NCI-H2227 (cell line): ENCODE data around the gene DHH.
"Not testable (repeated sequence)": the region's sequence is repeated elsewhere in the genome, so short reads cannot be mapped to it uniquely, and the experiment has no call there.

Experiments used
- DNase-seq: peaks from one replicate; lab custom pipeline; 2025; ENCODE audit not compliant: unreplicated experiment; lab: John Stamatoyannopoulos, UW

Gene DHH

DNA sequence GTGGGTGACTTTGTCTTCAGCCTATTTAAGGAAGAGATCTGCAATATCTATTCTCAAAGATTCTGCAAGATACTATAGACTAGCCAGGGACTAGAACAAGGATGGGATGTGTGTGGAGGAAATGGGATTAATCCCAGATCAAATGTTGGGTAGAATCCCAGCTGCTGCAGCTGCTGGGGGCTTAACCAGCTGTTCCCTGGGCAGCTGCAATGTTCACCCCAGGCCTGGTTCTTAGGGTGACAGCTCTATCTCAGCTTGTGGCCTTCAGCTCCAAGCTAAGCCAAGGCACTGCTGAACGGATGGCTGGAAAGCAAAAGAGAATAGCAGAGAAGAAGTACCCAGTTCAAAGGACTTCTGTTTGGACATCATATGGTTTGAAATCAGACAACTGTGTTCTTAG lies 14.8 kb downstream of the DHH start:
- no peak for DNase-seq

DNA sequence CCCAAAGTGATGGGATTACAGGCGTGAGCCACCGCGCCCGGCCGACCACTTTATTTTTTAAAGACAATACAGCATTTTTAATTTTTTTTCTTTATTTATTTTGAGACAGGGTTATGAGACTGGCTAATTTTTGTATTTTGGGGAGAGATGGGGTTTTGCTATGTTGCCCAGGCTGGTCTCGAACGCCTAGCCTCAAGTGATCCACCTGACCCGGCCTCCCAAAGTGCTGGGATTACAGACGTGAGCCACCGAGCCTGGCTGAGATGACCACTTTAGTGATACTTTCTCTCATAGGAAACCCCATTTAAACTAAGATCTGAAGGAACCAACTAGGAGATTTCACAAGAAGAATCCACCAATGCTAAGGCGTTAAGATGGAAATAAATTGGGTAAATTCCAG lies 23.6 kb downstream of the DHH start:
- DNase-seq: no peak

DNA sequence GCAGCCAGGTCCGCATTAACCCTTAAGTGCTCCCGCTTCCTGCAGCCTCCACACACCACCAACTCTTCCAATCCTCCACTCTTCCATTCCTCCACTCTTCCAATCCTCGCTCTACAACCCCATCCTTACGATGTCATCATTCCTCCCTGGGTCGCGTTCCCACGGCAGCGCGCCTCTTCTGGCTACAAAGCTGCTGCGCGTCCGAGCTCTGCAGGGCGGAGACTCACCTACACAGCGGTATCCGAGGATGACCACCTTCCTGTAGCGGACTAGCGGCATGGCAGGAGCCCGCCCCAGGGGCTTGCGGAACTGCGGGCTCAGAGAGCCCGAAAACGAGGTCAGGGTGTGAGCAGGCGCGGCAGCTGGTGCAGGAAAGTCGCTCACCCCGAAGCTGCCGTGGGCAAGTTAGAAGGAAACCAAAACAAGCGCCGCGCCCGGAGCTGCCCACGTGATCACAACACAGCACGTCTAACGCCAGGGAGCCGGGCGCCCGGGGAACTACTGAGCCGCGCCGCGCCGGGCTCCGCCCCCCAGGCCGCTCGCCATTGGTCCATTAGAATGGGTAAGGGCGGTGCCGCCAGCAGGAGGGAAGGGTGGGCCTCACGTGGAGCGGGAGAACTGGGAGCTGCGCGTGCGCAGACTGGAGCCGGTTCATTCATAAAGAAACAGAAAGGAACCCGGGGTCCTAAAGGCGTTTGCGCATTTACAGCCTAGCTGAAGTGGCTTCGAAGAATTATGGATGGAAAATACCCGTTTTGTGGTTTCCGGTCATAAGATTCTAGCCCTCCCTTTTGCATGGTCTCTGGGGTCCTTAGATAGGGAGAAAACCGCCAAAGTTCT lies 24.9 kb downstream of the DHH start, which contains the start of gene RHEBL1:
Gene RHEBL1 (minus strand): TSS at position 473 of the 840 bp plus-strand sequence. CDS start 194 bp downstream, at position 279.
- DNase-seq: peak; percentile 95

DNA sequence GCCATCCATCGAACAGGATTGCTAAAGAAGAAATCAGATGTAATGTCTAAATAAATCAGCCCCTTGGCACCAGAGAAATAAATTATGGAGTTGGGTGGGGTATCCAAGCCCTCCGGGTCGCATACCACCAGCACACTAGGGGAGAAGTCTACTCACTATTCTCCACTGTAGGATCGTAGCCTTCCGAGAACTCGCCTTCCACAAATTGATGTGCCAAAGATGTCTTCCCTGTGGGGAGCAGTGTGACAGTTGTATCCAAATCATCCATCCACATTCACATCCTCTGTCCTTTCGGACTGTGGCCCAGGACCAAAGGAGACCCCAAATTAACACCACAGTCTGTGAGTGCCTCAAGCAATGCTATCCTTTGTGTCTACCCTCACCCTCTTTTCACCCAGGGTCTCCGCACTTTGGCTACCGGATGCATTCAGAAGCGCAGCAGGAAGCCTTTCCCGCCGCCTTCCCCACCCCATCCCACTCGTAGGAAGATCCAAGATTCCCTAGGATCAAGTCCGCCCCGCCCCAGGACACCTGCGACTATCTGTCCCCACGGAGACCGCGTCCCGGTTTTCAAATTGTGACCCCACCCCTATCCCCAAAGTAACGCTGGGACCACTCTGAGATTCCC lies 25.6 kb downstream of the DHH start:
- DNase-seq: peak; percentile 25

DNA sequence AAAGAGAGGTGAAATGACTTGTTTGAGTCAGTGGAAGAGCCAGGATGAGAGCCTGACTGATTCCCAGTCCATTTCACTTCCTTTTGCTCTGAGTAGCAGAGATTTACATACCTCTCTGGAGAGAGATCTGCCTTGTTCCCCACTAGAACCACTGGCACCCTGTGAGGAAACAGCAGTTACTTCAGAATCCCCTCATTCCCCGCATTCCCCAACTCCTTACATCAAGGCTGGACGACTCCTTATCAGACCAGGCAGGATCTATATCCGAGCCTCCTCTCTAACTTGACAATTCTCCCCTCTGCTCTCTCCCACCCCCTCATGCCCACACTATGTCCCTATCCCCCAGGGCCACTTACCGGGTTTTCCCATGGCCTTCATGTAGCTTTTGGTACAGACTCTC lies 28.5 kb downstream of the DHH start:
- DNase-seq: no peak

DNA sequence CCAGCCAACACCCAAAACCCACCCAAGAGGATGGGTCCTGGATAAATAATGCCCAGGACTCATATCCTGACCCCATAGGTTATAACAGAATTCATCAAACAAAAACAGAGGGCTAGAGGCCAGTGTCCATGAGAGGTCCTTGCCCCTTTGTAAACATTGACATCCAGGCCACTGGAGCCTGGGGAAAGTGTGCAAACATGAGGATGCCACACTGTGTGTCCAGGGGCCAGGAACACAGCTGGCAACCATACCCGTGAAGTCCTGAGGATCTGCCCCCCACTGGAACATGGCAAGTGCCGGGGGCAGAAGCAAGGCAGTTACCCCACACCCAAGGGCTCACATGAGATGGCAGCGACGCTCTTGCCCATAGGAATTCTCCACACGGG lies 29.8 kb downstream of the DHH start:
- no peak for DNase-seq

DNA sequence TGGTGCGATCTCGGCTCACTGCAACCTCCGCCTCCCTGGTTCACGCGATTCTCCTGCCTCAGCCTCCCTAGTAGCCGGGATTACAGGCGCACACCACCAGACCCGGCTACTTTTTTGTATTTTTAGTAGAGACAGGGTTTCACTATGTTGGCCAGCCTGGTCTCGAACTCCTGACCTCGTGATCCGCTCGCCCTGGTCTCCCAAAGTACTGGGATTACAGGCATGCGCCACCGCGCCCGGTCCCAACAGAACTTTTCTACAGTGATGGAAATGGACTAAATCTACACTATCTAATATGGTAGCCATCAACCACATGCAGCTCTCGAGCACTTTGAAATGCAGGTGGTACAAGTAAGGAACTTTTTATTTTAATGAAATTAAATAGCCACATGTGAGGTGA lies 32.7 kb downstream of the DHH start:
- DNase-seq: not testable (repeated sequence)

DNA sequence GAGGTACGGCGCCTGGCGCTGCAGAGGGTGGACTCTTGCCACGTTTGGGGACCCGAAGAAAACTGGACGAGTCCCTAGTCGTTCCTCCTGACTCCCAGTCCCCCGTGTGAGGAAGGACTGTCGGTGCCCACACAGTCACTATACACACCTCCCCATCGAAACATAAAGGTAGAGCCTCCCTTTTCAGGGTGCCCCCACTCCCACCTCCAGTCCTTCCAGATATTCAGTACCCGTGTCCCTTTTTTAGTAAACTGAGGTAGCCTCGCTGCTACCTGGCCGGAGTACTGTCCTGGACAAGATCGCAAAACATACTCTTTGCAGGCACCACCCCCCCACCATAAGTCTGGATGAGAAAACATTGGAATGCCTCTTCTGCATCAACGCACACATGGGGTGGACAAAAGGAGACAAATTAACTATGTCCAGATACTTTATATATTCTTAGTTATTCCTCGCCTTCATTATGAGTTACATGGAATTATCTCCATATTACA lies 33.4 kb downstream of the DHH start:
- DNase-seq: no peak

DNA sequence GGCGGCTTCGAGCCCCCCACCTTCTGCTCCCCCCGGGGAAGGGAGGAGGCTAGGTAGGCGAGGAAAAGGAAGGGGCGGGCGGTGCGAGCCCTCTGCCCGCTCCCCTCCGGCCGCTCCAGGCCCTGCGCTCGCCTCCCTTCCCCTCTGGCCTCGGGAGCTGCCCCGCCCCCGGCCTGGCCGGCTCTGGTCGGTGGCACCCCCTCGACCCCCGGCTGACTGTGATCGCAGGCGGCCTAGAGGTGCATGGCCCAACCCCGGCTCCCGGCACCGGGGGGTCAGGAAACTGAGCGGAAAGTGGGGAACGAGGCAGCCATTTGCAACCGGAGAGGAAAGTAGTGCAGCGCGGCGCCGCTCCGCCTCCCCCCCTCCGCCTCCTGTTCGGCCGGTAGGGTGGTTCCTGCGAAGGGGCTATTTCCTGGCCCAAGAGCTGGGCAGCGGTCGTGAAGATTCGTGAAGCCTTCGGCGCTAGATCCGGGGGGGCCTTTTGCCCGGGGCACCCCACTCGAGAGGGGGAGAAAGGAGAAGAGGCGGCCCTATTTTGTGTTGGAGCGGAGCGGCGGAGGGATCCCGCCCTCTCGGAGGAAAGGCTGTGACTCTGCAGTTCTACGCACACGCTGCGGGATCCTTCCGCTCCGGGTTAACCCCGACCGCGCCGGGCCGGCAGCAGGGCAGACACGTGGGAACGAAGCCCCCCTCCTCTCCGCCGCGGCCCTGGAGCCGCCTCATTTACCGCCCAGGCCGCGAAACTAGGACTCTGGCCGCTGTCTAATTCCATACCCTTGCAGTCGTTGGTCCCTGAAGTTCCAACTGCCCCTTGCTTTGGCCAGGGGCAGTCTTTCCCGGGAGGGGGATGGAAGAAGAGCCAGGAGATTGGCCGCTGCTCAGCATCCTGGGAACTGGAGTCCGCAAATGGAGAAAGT lies 34.1 kb downstream of the DHH start, which contains the start of gene KMT2D:
Gene KMT2D (minus strand): TSS at position 558 of the 920 bp plus-strand sequence. CDS start 5,470 bp downstream, outside the sequence.
- peak; percentile 92 for DNase-seq

DNA sequence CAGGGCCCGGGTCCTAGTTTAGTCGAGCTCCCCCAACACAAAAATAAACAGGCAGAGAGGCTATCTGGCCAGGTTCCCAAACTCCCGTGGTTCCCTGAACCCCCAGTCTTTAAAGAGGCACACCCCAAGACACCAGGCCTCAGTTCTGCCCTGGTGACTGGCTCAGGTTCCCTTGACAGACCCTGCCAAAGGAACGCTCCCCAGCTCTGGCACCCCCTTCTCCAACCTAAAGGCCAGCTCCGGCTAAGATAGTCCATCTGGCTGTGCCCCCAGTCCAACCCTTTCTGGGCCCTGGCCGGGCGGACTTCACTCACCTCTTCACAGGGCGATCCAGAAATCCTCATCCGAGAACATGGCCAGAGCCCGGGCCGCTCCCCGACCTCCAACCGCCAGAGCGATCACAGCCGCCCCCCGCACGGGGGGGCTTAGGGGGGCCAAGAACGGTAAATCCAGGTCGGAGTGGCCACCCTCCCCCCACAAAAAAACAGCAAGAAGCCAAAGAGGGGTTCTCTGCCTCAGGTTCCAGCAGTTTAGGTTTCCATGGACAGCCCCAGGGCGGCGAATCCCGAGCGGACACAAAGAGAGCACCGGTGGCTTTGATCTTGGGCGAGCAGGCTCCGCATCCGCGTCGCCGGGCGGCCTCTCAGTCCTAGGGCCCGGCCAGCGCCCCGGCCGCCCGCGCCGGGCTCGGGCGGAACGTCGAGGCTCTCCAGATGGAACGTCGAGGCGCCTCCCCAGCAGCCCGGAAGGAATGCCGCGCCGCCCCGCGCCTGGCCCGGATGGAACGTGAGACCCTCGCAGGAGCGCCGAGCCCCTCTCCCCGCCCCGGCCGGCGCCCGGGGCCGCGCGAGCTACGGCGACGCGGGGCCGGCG lies 35.1 kb downstream of the DHH start:
- DNase-seq: no peak

DNA sequence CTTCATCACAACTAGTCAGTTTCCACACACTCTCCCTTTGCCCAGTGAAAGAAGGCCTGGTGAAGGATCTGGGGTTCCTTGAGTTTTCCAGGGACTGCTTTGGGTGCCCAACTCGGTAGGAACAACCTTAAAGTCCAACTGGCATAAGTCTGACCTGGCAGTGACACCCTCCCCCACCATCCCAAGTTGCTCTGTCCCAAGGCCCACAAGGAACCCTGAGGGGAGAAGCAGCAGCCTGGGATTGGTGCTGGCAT lies 35.6 kb downstream of the DHH start:
- DNase-seq: no peak

DNA sequence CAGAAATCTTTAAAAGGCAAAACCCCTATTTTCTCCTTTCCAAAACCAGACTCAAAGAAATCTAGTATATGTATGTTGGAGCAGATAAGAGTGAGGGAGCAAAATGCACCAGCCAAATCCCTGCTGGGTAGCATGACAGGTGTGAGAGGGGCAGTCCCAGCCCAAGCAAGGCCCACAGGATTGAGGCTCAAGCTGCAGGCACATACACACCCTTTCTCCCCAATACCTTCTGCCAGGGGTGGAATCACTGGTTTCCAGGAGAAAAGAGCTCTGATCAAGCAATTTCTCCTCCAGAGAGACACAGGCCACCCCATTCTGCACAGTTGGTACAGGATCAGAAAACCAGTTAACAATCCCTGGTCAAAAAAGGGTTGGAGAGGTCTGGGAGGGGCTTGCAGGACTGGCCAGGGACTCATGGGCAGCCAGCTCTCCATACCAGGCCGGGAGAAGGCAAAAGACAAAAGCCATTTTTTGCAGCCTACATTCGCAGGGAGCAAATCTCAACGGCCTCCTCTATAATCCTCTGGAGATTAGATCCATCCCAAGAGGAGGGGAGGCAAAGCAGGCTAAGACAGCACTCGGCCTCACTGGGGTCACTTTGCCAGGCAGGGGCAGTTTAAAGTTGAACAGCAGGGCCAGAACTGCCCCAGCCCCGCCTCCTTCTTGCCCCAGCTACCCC lies 36.1 kb downstream of the DHH start:
- DNase-seq: no peak

DNA sequence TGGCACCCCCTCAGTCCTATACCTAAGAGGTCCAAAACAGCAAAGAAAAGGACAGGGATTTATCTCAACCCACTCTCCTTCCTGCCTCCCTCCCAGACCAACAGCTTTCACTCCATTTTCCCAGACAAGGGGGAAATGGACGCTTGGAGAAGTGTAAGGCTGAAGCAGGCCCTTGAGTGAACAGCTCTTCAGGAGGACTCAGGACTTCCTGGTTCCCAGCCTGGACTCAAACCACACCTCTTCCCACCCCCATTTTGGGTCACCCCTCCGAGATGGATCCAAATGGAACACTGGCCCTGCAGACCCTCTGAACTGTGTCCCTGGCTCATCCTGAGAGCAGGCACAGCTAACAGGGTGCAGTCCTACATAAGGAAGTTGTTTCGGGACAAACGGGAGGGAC lies 36.7 kb downstream of the DHH start:
- DNase-seq: no peak

DNA sequence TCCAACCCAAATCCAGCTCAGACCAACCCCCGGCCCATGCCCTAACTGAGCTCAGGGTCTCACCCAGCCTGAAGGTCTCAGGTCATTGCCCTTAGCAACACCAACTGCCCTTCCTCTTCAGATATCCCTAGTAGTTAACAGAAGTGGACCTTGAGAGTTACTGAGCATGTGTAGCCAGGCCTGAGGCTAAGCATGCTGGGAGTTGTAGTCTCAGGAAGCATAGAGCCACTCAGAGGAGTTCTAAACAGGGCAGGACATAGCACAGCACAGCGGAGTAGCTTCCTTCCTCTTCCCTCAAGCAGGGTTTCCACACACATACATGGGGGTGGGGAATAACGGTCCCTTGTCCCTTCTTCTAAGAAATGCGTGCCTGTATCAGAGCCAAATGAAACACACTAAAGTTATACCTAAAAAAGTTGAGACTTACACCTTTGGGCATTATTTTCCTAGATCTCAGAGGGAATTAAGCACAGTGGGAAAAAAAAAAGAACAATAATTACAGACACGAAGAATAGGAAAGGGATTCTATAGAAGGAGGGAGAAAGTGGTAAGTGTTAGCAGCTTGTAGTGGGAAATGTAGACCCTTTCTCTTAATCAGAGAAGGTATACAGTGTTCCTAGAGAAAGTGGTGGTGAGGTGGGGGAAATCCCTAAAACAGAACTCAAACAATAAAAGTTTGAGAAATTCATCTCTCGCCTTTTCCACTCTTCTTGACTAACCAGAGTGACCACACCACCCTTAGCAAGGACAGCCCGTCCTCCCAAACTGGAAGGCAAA lies 38.4 kb downstream of the DHH start:
- peak; percentile 33 for DNase-seq

DNA sequence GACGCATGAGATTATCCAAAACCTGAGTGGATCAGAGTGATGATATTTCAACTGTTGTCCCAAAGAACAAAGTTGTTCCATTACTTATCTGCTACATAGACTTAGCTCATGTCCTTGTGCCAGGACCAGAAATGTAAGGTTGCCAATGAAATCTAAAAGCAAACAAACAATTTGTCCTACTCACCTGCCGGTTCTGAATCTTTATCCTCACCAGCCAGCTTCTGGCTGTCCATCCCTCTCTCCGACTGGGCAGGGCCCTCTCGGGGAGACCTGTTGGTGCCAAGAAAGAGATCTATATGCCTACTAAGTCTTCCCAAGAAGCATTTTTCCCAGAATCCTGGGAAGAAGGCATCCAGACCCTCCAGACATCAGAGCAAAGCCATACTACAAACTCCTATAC lies 39.5 kb downstream of the DHH start:
- DNase-seq: no peak

DNA sequence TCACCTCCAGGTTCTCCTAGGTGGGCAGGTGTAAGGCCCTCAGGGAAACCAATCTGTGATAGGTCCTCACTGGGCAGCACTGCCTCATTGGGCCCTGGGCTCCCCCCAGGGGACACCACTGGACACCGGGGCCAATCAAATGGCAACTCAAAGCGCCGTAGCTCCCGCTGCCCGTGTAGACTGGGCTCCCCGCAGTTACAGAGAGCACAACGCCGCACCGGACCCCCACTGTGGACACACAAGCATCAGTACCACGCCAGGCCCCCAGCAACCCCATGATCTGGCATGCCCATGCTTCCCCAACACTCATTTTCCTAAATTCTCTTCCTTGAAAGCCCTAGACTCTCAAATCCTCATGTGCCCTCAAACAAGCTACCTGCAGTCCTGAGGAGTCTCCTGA lies 40.1 kb downstream of the DHH start:
- no peak for DNase-seq

DNA sequence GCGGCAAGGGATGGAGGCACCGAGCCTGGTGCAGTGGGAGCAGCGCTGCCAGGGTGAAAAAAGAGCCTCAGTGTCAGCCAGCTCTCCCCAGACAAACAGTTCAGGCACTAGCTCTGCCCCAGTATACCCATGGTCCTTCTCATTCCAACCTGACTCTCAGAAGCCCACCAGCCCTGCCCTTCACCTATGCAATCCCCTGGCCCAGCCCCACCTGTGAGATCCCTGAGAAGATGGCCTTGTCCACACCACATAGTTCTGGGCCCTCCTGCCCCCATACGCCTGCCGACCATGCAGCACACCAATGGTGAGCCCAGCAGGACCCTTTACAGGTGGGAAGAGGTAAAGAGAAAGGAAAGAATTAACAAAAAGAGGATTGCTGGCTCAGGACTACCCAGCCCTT lies 40.5 kb downstream of the DHH start:
- no peak for DNase-seq

DNA sequence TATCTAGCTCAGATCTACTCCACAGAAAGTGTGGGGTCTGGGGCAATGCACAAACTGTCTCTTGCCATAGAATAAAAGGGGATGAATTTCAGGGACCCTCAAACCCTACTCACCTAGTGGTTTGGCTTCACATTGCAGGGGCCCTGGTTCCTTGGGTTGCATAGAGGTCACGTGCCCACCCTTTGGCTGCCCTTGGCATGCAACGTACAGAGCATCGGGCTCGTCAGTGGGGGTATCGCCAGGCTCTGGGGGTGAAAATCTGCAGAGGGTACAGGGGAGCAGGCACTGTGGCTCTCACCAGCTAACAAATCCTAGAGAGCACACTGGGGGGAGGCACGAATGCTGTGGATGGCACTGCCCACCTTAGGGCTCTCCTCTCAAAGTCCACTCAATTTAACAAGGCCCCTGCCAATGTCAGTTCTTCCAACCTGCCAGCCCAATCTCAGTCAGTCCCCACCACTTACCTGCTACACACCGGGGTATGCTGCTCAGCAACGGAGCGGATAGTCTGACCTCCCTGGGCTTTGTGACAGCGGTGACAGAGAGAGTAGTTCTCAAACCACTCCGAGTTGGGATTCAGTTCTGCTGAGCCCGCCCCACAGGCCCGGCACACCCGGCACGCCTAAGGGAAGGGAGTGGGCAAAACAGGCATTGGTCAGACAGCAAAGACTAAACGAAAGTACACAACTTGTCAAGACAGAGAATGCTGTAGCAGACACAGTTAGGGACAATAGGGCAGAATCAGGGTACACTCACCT lies 42.0 kb downstream of the DHH start:
- DNase-seq: no peak
